HL-60 (cell line): ENCODE measurements around the gene GTPBP4.

ENCODE experiments used
- DNase-seq, 2 experiments: peaks; one replicate each; pipeline ENCODE4 v3.0.0-alpha.2; 2010 to 2020; ENCODE audit warnings: low read depth in 1 of 2, low spot score in 1 of 2
- H3K27ac ChIP-seq: fragments of 250-450 bp; sonication (Bioruptor Pico); replicated peaks from 2 replicates; pipeline ENCODE4 v1.5.1; 2020; ENCODE audit warnings: mild to moderate bottlenecking, moderate library complexity
- H3K27me3 ChIP-seq: fragments of 250-450 bp; sonication (Bioruptor Pico); 2 replicates; pipeline ENCODE4 v1.5.1; 2021; ENCODE audit warnings: mild to moderate bottlenecking, moderate library complexity; ENCODE audit not compliant: insufficient read depth, poor library complexity, severe bottlenecking
- H3K4me3 ChIP-seq: replicated peaks from 2 replicates; pipeline ENCODE4 v1.5.1; 2011; ENCODE audit warnings: mild to moderate bottlenecking, control low read depth, low read length; ENCODE audit not compliant: insufficient read depth
- GABPA ChIP-seq: IDR thresholded peaks from 2 replicates; pipeline ENCODE4 v1.6.1; 2012; ENCODE audit warnings: low read depth
- POLR2AphosphoS5 ChIP-seq: IDR thresholded peaks from 2 replicates; pipeline ENCODE4 v1.6.1; 2012; ENCODE audit warnings: low read depth
- SPI1 ChIP-seq: IDR thresholded peaks from 2 replicates; pipeline ENCODE4 v1.6.1; 2012; ENCODE audit warnings: low read depth, mild to moderate bottlenecking, borderline replicate concordance
- TF ChIP-seq, protein P1 (sequence below): IDR thresholded peaks from 2 replicates; pipeline ENCODE4 v1.6.1; 2012; ENCODE audit warnings: low read depth; ENCODE audit not compliant: insufficient replicate concordance
- TF ChIP-seq, protein P2 (sequence below): IDR thresholded peaks from one replicate; pipeline ENCODE4 v1.5.1; 2011; ENCODE audit warnings: low read length, control low read depth, inconsistent platforms; ENCODE audit not compliant: insufficient read depth

GTPBP4 gene

DNA sequence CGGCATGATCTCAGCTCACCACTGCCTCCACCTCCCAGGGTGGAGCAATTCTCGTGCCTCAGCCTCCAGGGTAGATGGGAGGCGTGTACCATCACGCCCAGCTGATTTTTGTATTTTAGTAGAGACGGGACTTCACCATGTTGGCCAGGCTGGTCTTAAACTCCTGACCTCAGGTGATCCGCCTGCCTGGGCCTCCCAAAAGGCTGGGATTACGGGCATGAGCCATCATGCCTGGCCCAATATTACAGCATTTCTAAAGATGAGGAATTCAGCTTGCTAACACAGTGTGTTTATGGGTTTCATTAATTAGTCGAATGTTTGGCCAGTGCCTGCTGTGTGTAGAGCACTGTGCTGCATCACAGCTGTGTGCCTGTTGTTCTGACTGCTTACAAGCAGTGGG is 71.7 kb downstream of the GTPBP4 start:
- TF ChIP-seq POLR2AphosphoS5 (no peak), GABPA (no peak), SPI1 (no peak)
- TF ChIP-seq, protein P1, sequence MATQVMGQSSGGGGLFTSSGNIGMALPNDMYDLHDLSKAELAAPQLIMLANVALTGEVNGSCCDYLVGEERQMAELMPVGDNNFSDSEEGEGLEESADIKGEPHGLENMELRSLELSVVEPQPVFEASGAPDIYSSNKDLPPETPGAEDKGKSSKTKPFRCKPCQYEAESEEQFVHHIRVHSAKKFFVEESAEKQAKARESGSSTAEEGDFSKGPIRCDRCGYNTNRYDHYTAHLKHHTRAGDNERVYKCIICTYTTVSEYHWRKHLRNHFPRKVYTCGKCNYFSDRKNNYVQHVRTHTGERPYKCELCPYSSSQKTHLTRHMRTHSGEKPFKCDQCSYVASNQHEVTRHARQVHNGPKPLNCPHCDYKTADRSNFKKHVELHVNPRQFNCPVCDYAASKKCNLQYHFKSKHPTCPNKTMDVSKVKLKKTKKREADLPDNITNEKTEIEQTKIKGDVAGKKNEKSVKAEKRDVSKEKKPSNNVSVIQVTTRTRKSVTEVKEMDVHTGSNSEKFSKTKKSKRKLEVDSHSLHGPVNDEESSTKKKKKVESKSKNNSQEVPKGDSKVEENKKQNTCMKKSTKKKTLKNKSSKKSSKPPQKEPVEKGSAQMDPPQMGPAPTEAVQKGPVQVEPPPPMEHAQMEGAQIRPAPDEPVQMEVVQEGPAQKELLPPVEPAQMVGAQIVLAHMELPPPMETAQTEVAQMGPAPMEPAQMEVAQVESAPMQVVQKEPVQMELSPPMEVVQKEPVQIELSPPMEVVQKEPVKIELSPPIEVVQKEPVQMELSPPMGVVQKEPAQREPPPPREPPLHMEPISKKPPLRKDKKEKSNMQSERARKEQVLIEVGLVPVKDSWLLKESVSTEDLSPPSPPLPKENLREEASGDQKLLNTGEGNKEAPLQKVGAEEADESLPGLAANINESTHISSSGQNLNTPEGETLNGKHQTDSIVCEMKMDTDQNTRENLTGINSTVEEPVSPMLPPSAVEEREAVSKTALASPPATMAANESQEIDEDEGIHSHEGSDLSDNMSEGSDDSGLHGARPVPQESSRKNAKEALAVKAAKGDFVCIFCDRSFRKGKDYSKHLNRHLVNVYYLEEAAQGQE, result no peak
- TF ChIP-seq, protein P2, sequence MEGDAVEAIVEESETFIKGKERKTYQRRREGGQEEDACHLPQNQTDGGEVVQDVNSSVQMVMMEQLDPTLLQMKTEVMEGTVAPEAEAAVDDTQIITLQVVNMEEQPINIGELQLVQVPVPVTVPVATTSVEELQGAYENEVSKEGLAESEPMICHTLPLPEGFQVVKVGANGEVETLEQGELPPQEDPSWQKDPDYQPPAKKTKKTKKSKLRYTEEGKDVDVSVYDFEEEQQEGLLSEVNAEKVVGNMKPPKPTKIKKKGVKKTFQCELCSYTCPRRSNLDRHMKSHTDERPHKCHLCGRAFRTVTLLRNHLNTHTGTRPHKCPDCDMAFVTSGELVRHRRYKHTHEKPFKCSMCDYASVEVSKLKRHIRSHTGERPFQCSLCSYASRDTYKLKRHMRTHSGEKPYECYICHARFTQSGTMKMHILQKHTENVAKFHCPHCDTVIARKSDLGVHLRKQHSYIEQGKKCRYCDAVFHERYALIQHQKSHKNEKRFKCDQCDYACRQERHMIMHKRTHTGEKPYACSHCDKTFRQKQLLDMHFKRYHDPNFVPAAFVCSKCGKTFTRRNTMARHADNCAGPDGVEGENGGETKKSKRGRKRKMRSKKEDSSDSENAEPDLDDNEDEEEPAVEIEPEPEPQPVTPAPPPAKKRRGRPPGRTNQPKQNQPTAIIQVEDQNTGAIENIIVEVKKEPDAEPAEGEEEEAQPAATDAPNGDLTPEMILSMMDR, result no peak

DNA sequence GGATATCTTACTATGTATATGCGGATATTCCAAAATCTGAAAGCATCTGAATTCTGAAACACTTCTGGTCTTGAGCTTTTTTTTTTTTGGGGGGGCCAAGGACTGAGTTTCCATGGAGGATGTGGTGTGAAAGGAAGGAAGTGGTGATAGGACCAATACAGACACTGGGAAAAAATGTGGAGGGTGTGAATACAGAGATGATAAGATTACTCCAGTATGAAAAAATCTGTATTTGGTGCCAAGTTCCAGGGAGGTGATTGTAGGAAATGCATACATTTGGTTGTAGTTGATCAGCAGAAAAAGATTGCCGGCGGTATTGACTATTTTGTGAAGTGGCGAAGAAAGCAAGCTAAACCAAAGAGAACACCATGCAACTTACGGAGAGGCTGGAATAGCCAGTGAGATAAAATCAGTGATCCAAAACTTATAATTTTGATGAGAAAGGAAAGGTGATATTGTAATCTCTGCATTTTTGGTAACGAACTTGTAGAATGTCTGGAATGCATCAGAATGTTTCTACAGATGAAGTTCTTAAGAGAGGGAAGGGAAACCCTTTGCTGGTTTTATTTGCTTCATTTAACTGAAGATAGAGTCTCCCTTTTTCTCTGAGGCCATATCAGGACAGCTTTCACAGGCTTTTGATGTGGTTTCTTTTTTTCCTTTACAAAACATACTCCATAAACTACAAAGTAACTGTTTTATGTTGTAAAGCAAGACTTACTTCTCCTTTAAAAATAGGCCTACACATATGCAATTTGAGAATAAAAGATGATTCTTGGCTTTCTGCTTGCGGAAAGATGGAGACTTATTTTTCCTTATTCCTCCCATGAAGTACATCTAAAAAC is 73.9 kb downstream of the GTPBP4 start:
- Histone ChIP-seq H3K27me3 (no peaks in the 10 kb centered on the region), H3K27ac (no peak overlapping the region; the same call in 1 of the 2 replicates), H3K4me3 (no peak overlapping the region)
- TF ChIP-seq, protein P2, result no peak
- TF ChIP-seq SPI1 (no peak), POLR2AphosphoS5 (no peak), GABPA (no peak)
- TF ChIP-seq, protein P1, result no peak
- no peak for DNase-seq

More for the DNA sequence above, 71.7 kb downstream of the GTPBP4 start:
- Histone ChIP-seq H3K4me3 (no peak overlapping the region), H3K27ac (no peak overlapping the region), H3K27me3 (no peaks in the 10 kb centered on the region)
- no peak for DNase-seq

DNA sequence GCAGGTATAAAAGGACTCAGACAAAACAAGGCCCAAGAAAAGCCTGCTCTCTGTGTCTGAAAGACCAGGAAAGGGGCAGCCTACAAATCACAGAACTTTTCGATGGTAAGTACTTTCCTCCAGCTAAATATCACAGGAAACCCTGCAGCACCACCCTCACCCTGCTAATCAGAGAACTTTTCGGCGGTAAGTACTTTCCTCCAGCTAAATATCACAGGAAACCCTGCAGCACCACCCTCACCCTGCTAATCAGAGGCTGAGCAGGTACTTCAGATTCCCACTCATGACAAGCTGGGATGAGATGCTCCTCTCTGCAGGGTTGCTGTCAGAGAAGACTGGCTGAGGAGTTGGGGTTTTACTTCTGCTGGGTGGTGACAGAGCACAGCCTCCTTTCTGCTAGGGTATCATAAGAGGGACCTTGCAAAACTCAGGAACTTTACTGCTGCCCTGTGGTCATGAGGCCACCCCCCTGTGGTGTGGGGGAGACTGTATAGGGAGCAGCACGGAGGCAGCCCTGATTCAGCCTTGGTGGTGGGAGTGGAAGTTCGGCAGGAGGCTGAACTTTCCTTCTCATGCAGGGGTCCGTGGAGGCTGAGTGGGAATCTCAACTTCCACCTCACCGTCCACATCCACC is 75.1 kb downstream of the GTPBP4 start:
- H3K27ac ChIP-seq, result no peak overlapping the region; the same call in 1 of the 2 replicates
- no peak for TF ChIP-seq POLR2AphosphoS5
- TF ChIP-seq, protein P2, result no peak
- TF ChIP-seq SPI1, result no peak
- no peak for TF ChIP-seq GABPA
- TF ChIP-seq, protein P1, result no peak
- peak in 1 of 2 experiments; percentile 42 for DNase-seq
- no peaks in the 10 kb centered on the region for H3K27me3 ChIP-seq
- H3K4me3 ChIP-seq, result no peak overlapping the region
